A549 (cell line): ENCODE measurements around the gene BTBD16.

Experiments
- CTCF ChIP-seq: fragments of >200 bp; sonication (Bioruptor Twin); formaldehyde crosslinking; IDR thresholded peaks from 3 replicates; pipeline ENCODE4 v1.5.1; 2016
- POLR2A ChIP-seq: IDR thresholded peaks from 2 replicates; pipeline ENCODE4 v1.6.1; 2012; ENCODE audit warnings: mild to moderate bottlenecking, low read length
- POLR2AphosphoS2 ChIP-seq: conservative IDR thresholded peaks from 2 replicates; pipeline ENCODE4 v1.6.1; 2012; ENCODE audit warnings: low read length, improper control_type of control experiment, inconsistent platforms
- ZSCAN20 ChIP-seq: fragments of 250-450 bp; sonication (Bioruptor Pico); IDR thresholded peaks from 2 replicates; pipeline ENCODE4 v1.8.0; 2022; ENCODE audit warnings: mild to moderate bottlenecking, moderate library complexity

GRCh38 chr10:122255509-122256301 lies 15.4 kb upstream of the BTBD16 start:
- no peak for TF ChIP-seq CTCF
- no peak for TF ChIP-seq ZSCAN20
- no peak for TF ChIP-seq POLR2AphosphoS2
- no peak for TF ChIP-seq POLR2A
